PFSK-1 (cell line): Measurements from ENCODE around the gene RDH14.

Source experiments
- FOXP2 ChIP-seq: optimal IDR thresholded peaks from 2 replicates; pipeline ENCODE3; 2011; ENCODE audit warnings: borderline replicate concordance, control low read depth, inconsistent platforms; ENCODE audit not compliant: insufficient read depth; ENCODE audit errors: extremely low read length, extremely low read depth
- POLR2AphosphoS5 ChIP-seq: IDR thresholded peaks from 2 replicates; pipeline ENCODE4 v1.6.1; 2012; ENCODE audit warnings: low read depth, mild to moderate bottlenecking, control low read depth, low read length, moderate library complexity
- SIN3A ChIP-seq: IDR thresholded peaks from 2 replicates; pipeline ENCODE4 v1.6.1; 2012; ENCODE audit warnings: mild to moderate bottlenecking, low read length, moderate library complexity, borderline replicate concordance; ENCODE audit not compliant: insufficient read depth
- TAF1 ChIP-seq: IDR thresholded peaks from 2 replicates; pipeline ENCODE4 v1.6.1; 2012; ENCODE audit warnings: low read length, control low read depth, borderline replicate concordance; ENCODE audit not compliant: insufficient read depth
- TF ChIP-seq, protein P1 (sequence below), 2 experiments: IDR thresholded peaks; 2 replicates each; pipeline versions ENCODE4 v1.6.1 to v1.8.0; 2011 to 2012; ENCODE audit warnings: low read depth in 2 of 2, low read length in 2 of 2, control low read depth in 1 of 2, inconsistent platforms in 1 of 2, mild to moderate bottlenecking in 1 of 2, moderate library complexity in 1 of 2; ENCODE audit not compliant: insufficient read depth in 1 of 2

DNA sequence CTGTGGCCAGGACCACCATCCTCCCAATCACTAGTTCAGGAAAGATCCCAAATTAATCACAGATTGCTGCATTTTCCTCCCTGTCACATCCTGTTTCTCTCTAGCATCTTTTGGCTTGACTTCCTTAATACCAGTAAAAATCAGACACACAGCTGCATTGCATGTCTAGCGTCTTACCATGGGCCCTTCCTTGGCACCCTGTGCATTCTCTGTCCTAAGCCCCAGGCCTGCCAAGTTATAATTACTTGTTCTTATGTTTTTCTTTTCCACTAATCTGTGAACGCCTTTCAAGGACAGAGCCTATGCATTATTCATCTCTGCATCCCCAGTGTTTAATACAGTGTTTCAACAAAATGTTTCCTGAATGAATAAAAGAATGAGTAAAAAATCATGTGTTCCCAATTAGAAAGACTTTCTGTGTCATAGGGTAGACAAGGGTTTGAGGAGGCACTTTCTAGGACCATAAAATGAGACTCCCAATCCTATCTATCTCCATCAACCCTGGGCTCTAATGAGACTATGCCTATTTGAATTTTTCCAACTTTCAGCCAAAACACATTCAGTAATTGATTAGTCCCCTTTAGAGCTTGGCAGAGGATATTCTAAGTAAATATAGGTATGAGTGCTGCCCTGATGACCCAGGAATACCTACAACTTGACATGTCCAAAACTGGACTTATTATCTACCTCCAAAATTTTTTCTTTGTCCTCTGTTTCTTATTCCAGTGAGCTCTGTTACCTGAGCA lies 39.2 kb upstream of the RDH14 start:
- TF ChIP-seq, protein P1, sequence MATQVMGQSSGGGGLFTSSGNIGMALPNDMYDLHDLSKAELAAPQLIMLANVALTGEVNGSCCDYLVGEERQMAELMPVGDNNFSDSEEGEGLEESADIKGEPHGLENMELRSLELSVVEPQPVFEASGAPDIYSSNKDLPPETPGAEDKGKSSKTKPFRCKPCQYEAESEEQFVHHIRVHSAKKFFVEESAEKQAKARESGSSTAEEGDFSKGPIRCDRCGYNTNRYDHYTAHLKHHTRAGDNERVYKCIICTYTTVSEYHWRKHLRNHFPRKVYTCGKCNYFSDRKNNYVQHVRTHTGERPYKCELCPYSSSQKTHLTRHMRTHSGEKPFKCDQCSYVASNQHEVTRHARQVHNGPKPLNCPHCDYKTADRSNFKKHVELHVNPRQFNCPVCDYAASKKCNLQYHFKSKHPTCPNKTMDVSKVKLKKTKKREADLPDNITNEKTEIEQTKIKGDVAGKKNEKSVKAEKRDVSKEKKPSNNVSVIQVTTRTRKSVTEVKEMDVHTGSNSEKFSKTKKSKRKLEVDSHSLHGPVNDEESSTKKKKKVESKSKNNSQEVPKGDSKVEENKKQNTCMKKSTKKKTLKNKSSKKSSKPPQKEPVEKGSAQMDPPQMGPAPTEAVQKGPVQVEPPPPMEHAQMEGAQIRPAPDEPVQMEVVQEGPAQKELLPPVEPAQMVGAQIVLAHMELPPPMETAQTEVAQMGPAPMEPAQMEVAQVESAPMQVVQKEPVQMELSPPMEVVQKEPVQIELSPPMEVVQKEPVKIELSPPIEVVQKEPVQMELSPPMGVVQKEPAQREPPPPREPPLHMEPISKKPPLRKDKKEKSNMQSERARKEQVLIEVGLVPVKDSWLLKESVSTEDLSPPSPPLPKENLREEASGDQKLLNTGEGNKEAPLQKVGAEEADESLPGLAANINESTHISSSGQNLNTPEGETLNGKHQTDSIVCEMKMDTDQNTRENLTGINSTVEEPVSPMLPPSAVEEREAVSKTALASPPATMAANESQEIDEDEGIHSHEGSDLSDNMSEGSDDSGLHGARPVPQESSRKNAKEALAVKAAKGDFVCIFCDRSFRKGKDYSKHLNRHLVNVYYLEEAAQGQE (IDR thresholded peaks at IDR 0.05; ENCODE audit: insufficient read depth in 1 of 2, low read depth in 2 of 2, low read length in 2 of 2): no peak
- TF ChIP-seq POLR2AphosphoS5 (no peak), SIN3A (no peak), TAF1 (no peak), FOXP2 (no peak)
